IMR-90 (cell line): Measurements from ENCODE around the gene TBC1D16. TPM values are rescaled to one million over a fixed set of nuclear protein-coding genes. Genes with fewer than 3 reads are reported as not detected.
A peak's percentile ranks its signal among the peaks of the same experiment; 100 is the strongest.

ENCODE experiments used
- ATAC-seq: fragments of 200-7000 bp; cut with Tn5 transposase; 2 replicates; pipeline ENCODE4 v1.9.1; 2020; ENCODE audit warnings: low read depth, mild to moderate bottlenecking, moderate library complexity
- BruUV-seq: library from RNA; stranded (reverse); fragments of 400-500 nt; replicated peaks from 2 replicates; lab custom pipeline; 2021; lab: Mats Ljungman, UMichigan
- CTCF ChIA-PET: fragments of 300-600 bp; formaldehyde crosslinking; extraction: SDS; loops from one replicate; lab custom pipeline; 2021; ENCODE audit warnings: antibody characterized with exemption; lab: Yijun Ruan, JAX
- POLR2A ChIA-PET: fragments of 300-600 bp; sonication (Branson Sonifier 250); formaldehyde crosslinking; loops from one replicate; lab custom pipeline; 2022; ENCODE audit warnings: antibody characterized with exemption; ENCODE audit not compliant: unreplicated experiment; lab: Charles Lee
- DNase-seq: peaks from one replicate; pipeline ENCODE4 v3.0.0; 2013
- H2AFZ ChIP-seq: replicated peaks from 2 replicates; pipeline ENCODE3; 2013; ENCODE audit warnings: low read length, mild to moderate bottlenecking; ENCODE audit not compliant: poor library complexity
- H2AK5ac ChIP-seq: 2 replicates; pipeline ENCODE4 v1.6.1; 2013; ENCODE audit warnings: low read depth, low read length, inconsistent platforms
- H2AK9ac ChIP-seq: replicated peaks from 2 replicates; pipeline ENCODE3; 2013; ENCODE audit warnings: mild to moderate bottlenecking, low read depth, low read length, moderate library complexity; ENCODE audit not compliant: poor library complexity
- H2BK120ac ChIP-seq: 2 replicates; pipeline ENCODE4 v1.6.1; 2013; ENCODE audit warnings: low read depth, low read length, inconsistent platforms
- H2BK15ac ChIP-seq: 3 replicates; pipeline ENCODE4 v1.6.1; 2013; ENCODE audit warnings: low read depth, low read length, inconsistent platforms
- H2BK20ac ChIP-seq: 2 replicates; pipeline ENCODE4 v1.6.1; 2013; ENCODE audit warnings: low read depth, mild to moderate bottlenecking, inconsistent platforms, low read length, moderate library complexity
- H2BK5ac ChIP-seq: 2 replicates; pipeline ENCODE4 v1.6.1; 2013; ENCODE audit warnings: mild to moderate bottlenecking, low read depth, low read length, inconsistent platforms; ENCODE audit not compliant: poor library complexity, severe bottlenecking
- H3K14ac ChIP-seq: replicated peaks from 2 replicates; pipeline ENCODE4 v1.6.1; 2013; ENCODE audit warnings: low read depth, low read length, inconsistent platforms
- H3K18ac ChIP-seq: 2 replicates; pipeline ENCODE4 v1.6.1; 2013; ENCODE audit warnings: low read depth, low read length, control low read depth
- H3K23ac ChIP-seq: 2 replicates; pipeline ENCODE4 v1.6.1; 2013; ENCODE audit warnings: low read depth, low read length, inconsistent platforms
- H3K27ac ChIP-seq: 2 replicates; pipeline ENCODE4 v1.5.1; 2013; ENCODE audit warnings: mild to moderate bottlenecking, control low read depth, low read length; ENCODE audit not compliant: insufficient read depth
- H3K27me3 ChIP-seq: 2 replicates; pipeline ENCODE4 v1.6.1; 2013; ENCODE audit warnings: low read length; ENCODE audit not compliant: control insufficient read depth, insufficient read depth
- H3K36me3 ChIP-seq: 2 replicates; pipeline ENCODE4 v1.6.1; 2013; ENCODE audit warnings: low read length, mixed read lengths; ENCODE audit not compliant: control insufficient read depth, insufficient read depth
- H3K4ac ChIP-seq: 2 replicates; pipeline ENCODE4 v1.6.1; 2013; ENCODE audit warnings: low read depth, low read length, inconsistent platforms
- H3K4me1 ChIP-seq: 2 replicates; pipeline ENCODE4 v1.6.1; 2013; ENCODE audit warnings: low read length, mixed read lengths; ENCODE audit not compliant: control insufficient read depth, insufficient read depth
- H3K4me2 ChIP-seq: 2 replicates; pipeline ENCODE4 v1.6.1; 2013; ENCODE audit warnings: low read depth, mild to moderate bottlenecking, control low read depth, low read length, moderate library complexity
- H3K4me3 ChIP-seq: 2 replicates; pipeline ENCODE4 v1.5.1; 2013; ENCODE audit warnings: low read depth, mild to moderate bottlenecking, control low read depth, low read length, moderate library complexity; ENCODE audit not compliant: insufficient read depth
- H3K56ac ChIP-seq: 2 replicates; pipeline ENCODE4 v1.6.1; 2013; ENCODE audit warnings: low read length, inconsistent platforms; ENCODE audit not compliant: insufficient read depth; ENCODE audit errors: extremely low read depth
- H3K79me1 ChIP-seq, 2 experiments: 2 replicates each; pipeline ENCODE4 v1.6.1; 2013; ENCODE audit warnings: low read length in 2 of 2, inconsistent platforms in 1 of 2, low read depth in 1 of 2
- H3K9ac ChIP-seq: 2 replicates; pipeline ENCODE4 v1.6.1; 2013; ENCODE audit warnings: low read depth, low read length, control low read depth
- H3K9me1 ChIP-seq: 2 replicates; pipeline ENCODE4 v1.6.1; 2013; ENCODE audit warnings: low read length, inconsistent platforms; ENCODE audit not compliant: insufficient read depth
- H3K9me3 ChIP-seq: 2 replicates; pipeline ENCODE4 v1.6.1; 2013; ENCODE audit warnings: low read length; ENCODE audit not compliant: control insufficient read depth, insufficient read depth
- H4K20me1 ChIP-seq: 2 replicates; pipeline ENCODE4 v1.6.1; 2013; ENCODE audit warnings: low read length, inconsistent platforms; ENCODE audit not compliant: insufficient read depth
- H4K5ac ChIP-seq: 2 replicates; pipeline ENCODE4 v1.6.1; 2013; ENCODE audit warnings: mild to moderate bottlenecking, low read depth, low read length, control low read depth
- H4K8ac ChIP-seq, 2 experiments: 2 replicates each; pipeline ENCODE4 v1.6.1; 2013; ENCODE audit warnings: low read depth in 2 of 2, low read length in 2 of 2, control low read depth in 1 of 2, inconsistent platforms in 1 of 2
- H4K91ac ChIP-seq: 2 replicates; pipeline ENCODE4 v1.6.1; 2013; ENCODE audit warnings: low read depth, low read length, inconsistent platforms; ENCODE audit not compliant: insufficient read depth
- CEBPB ChIP-seq: IDR thresholded peaks from 2 replicates; pipeline ENCODE4 v1.6.1; 2012; ENCODE audit warnings: low read depth, low read length, improper control_type of control experiment
- CHD1 ChIP-seq: IDR thresholded peaks from 2 replicates; pipeline ENCODE4 v1.6.1; 2012; ENCODE audit warnings: low read depth, low read length, improper control_type of control experiment
- MAZ ChIP-seq: IDR thresholded peaks from 2 replicates; pipeline ENCODE4 v1.6.1; 2012; ENCODE audit warnings: low read depth, mild to moderate bottlenecking, low read length, improper control_type of control experiment, moderate library complexity, borderline replicate concordance
- MXI1 ChIP-seq: IDR thresholded peaks from 2 replicates; pipeline ENCODE4 v1.6.1; 2012; ENCODE audit warnings: low read depth, mild to moderate bottlenecking, low read length, moderate library complexity, borderline replicate concordance
- RAD21 ChIP-seq: IDR thresholded peaks from 2 replicates; pipeline ENCODE4 v1.6.1; 2012; ENCODE audit warnings: low read length, improper control_type of control experiment
- SMC3 ChIP-seq: fragments of 150-350 bp; IDR thresholded peaks from 2 replicates; pipeline ENCODE4 v1.6.1; 2016; ENCODE audit warnings: low read depth, mild to moderate bottlenecking, antibody characterized with exemption, low read length, moderate library complexity
- WGBS, 2 experiments: methylation state at CpG; one replicate each; pipeline versions ENCODE4 v1.1.5 to v1.1.7; 2013; ENCODE audit warnings: missing lambda C conversion rate in 2 of 2; ENCODE audit not compliant: insufficient read length in 1 of 2; ENCODE audit errors: extremely low coverage in 2 of 2; 5-methylcytosine and 5-hydroxymethylcytosine counted together
- dilution Hi-C: fragments of 300-500 bp; cut with HindIII; formaldehyde crosslinking; loops from one replicate; pipeline ENCODE4 v1.14.3; 2018; ENCODE audit warnings: low sequenced_read_pairs; ENCODE audit not compliant: unreplicated experiment
- in situ Hi-C: fragments of 300-500 bp; cut with MboI; formaldehyde crosslinking; loops from 3 replicates; pipeline ENCODE4 v1.14.3; 2019; ENCODE audit warnings: low sequenced_read_pairs, inconsistent platforms, mixed read lengths
- intact Hi-C: fragments of 100-400 bp; cut with micrococcal nuclease; formaldehyde crosslinking; loops from 2 replicates; pipeline ENCODE4 v1.10.0; 2022
- polyA plus RNA-seq, 3 experiments: library from polyadenylated mRNA; depleted of rRNA; stranded (reverse); fragments of >200 nt; gene quantifications; 2 replicates each; pipeline ENCODE4 v1.2.3, GENCODE V29; 2012; ENCODE audit warnings: low replicate concordance in 1 of 3
- total RNA-seq: library from RNA; depleted of rRNA; stranded (reverse); fragments of >200 nt; gene quantifications from 2 replicates; pipeline ENCODE4 v1.2.3, GENCODE V29; 2012
- TF ChIP-seq, protein P1 (sequence below): conservative IDR thresholded peaks from 2 replicates; pipeline ENCODE4 v1.5.1; 2012; ENCODE audit warnings: mild to moderate bottlenecking, low read depth, low read length, improper control_type of control experiment

The TBC1D16 gene
- total and polyA plus RNA-seq, 2 of the 4 experiments (the other 2 are of a cell fraction) = 10.1 to 16.7 TPM

GRCh38 chr17:79915850-79916430, 119.7 kb downstream of the TBC1D16 start:
- intact Hi-C loops (loop anchor here (1.0 kb wide), 1 partner anchor 170 kb away; no protein-coding TSS in a partner anchor), dilution Hi-C loops (no loop called here), in situ Hi-C loops (loop anchor here (5.0 to 10.0 kb wide), 3 partner anchors 49 to 161 kb away; no protein-coding TSS in a partner anchor)
- H4K8ac ChIP-seq = no peak overlapping the region
- H3K79me1 ChIP-seq = no peaks in the 10 kb centered on the region
- no peak overlapping the region for H3K4ac ChIP-seq
- no peak overlapping the region for H3K4me2 ChIP-seq
- H3K23ac ChIP-seq = no peak overlapping the region
- H3K4me3 ChIP-seq = no peak overlapping the region
- ChIA-PET CTCF (no interaction called here), POLR2A (no interaction called here)
- 27% methylated on average over 6 of the region's 23 CpGs; no CpG with 5 or more reads in 1 of the 2 experiments for WGBS, 2 experiments
- no peaks in the 10 kb centered on the region; the same call in 1 of the 2 replicates for H3K4me1 ChIP-seq
- H2AK9ac ChIP-seq = peak overlapping the region; percentile 13
- H4K20me1 ChIP-seq = no peaks in the 10 kb centered on the region
- no peak overlapping the region for H3K9ac ChIP-seq
- no peak overlapping the region for H2BK120ac ChIP-seq
- DNase-seq (peak; percentile 28), ATAC-seq (peak; percentile 64)
- H4K5ac ChIP-seq = no peak overlapping the region
- BruUV-seq = no TSS peak
- H3K14ac ChIP-seq = no peak overlapping the region
- no peak overlapping the region for H4K91ac ChIP-seq
- peaks cover 67% of the 10 kb centered on the region for H3K27me3 ChIP-seq
- H3K18ac ChIP-seq = no peak overlapping the region
- no peak overlapping the region for H3K27ac ChIP-seq
- H2BK15ac ChIP-seq = no peak overlapping the region
- no peaks in the 10 kb centered on the region for H3K9me3 ChIP-seq
- peak overlapping the region; percentile 48 for H2AFZ ChIP-seq
- TF ChIP-seq MXI1 = no peak
- TF ChIP-seq, protein P1, sequence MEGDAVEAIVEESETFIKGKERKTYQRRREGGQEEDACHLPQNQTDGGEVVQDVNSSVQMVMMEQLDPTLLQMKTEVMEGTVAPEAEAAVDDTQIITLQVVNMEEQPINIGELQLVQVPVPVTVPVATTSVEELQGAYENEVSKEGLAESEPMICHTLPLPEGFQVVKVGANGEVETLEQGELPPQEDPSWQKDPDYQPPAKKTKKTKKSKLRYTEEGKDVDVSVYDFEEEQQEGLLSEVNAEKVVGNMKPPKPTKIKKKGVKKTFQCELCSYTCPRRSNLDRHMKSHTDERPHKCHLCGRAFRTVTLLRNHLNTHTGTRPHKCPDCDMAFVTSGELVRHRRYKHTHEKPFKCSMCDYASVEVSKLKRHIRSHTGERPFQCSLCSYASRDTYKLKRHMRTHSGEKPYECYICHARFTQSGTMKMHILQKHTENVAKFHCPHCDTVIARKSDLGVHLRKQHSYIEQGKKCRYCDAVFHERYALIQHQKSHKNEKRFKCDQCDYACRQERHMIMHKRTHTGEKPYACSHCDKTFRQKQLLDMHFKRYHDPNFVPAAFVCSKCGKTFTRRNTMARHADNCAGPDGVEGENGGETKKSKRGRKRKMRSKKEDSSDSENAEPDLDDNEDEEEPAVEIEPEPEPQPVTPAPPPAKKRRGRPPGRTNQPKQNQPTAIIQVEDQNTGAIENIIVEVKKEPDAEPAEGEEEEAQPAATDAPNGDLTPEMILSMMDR = peak; percentile 47
- TF ChIP-seq RAD21 = peak; percentile 63
- TF ChIP-seq CHD1 = no peak
- TF ChIP-seq CEBPB = no peak
- TF ChIP-seq MAZ = no peak
- peak; percentile 62 for TF ChIP-seq SMC3
- no peak overlapping the region for H2BK5ac ChIP-seq
- H3K56ac ChIP-seq = no peak overlapping the region
- no peaks in the 10 kb centered on the region for H3K9me1 ChIP-seq
- H3K36me3 ChIP-seq = no peaks in the 10 kb centered on the region
- H2BK20ac ChIP-seq = no peak overlapping the region
- no peak overlapping the region for H2AK5ac ChIP-seq
